G401 (cell line): Measurements from ENCODE around the gene PRR23E. TPM values are rescaled to one million over a fixed set of nuclear protein-coding genes. Genes with fewer than 3 reads are reported as not detected.

Experiments used
- DNase-seq: peaks from one replicate; pipeline ENCODE4 v3.0.0-alpha.2; 2015; ENCODE audit warnings: low spot score
- in situ Hi-C: cut with HindIII; loops from 2 replicates; pipeline ENCODE4 v1.10.0; 2016; ENCODE audit warnings: low sequenced_read_pairs, mixed read lengths
- total RNA-seq: library from RNA; depleted of rRNA; stranded (reverse); fragments of >200 nt; shearing (Covaris generic); gene quantifications from 2 replicates; pipeline ENCODE4 v1.2.3, GENCODE V29; 2014

PRR23E gene
- total RNA-seq, 1 experiment from 2014 or later = not detected

- in situ Hi-C loops = no loop called here
- no peak for DNase-seq
These were observed 24.9 kb downstream of the PRR23E start for GRCh38 chr3:127217596-127218453.

GRCh38 chr3:127218454-127218922, 25.6 kb downstream of the PRR23E start:
- no peak for DNase-seq
- in situ Hi-C loops = no loop called here

GRCh38 chr3:127220497-127220896, 27.6 kb downstream of the PRR23E start:
- in situ Hi-C loops = no loop called here
- DNase-seq = no peak

GRCh38 chr3:127221037-127221436, 28.1 kb downstream of the PRR23E start:
- no peak for DNase-seq
- in situ Hi-C loops = no loop called here

- in situ Hi-C loops = no loop called here
- no peak for DNase-seq
These were observed 28.6 kb downstream of the PRR23E start for GRCh38 chr3:127221446-127222035.

GRCh38 chr3:127222163-127222562, 29.2 kb downstream of the PRR23E start:
- in situ Hi-C loops = no loop called here
- DNase-seq = no peak

GRCh38 chr3:127222664-127223063, 29.7 kb downstream of the PRR23E start:
- in situ Hi-C loops = no loop called here

GRCh38 chr3:127224118-127224517, 31.2 kb downstream of the PRR23E start:
- in situ Hi-C loops = no loop called here
- DNase-seq = no peak

More at GRCh38 chr3:127222664-127223063, 29.7 kb downstream of the PRR23E start:
- no peak for DNase-seq

- in situ Hi-C loops = no loop called here
These were observed 33.5 kb downstream of the PRR23E start for GRCh38 chr3:127226457-127226856.

GRCh38 chr3:127226946-127227842, 34.3 kb downstream of the PRR23E start:
- in situ Hi-C loops = no loop called here
- DNase-seq = no peak

More at GRCh38 chr3:127226457-127226856, 33.5 kb downstream of the PRR23E start:
- no peak for DNase-seq

- in situ Hi-C loops = no loop called here
- DNase-seq = no peak
These were observed 35.9 kb downstream of the PRR23E start for GRCh38 chr3:127228866-127229265.

GRCh38 chr3:127233371-127233770, 40.4 kb downstream of the PRR23E start:
- no peak for DNase-seq

GRCh38 chr3:127234778-127235177, 41.8 kb downstream of the PRR23E start:
- in situ Hi-C loops = no loop called here
- DNase-seq = no peak

More at GRCh38 chr3:127233371-127233770, 40.4 kb downstream of the PRR23E start:
- in situ Hi-C loops = no loop called here

GRCh38 chr3:127235706-127236105, 42.8 kb downstream of the PRR23E start:
- DNase-seq = no peak
- in situ Hi-C loops = no loop called here

GRCh38 chr3:127237835-127238234, 44.9 kb downstream of the PRR23E start:
- in situ Hi-C loops = no loop called here
- DNase-seq = no peak

GRCh38 chr3:127238602-127239001, 45.7 kb downstream of the PRR23E start:
- in situ Hi-C loops = no loop called here
- DNase-seq = no peak

- no peak for DNase-seq
- in situ Hi-C loops = no loop called here
These were observed 54.4 kb downstream of the PRR23E start for GRCh38 chr3:127247292-127247691.
